Chondrocyte (in vitro differentiated cells): Measurements from ENCODE around the gene MYL3. TPM values are rescaled to one million over a fixed set of nuclear protein-coding genes. Genes with fewer than 3 reads are reported as not detected.

Source experiments
- DNase-seq: peaks from one replicate; pipeline ENCODE4 v3.0.0; 2021; ENCODE audit warnings: mixed read lengths, low spot score
- H3K27ac Mint-ChIP-seq: one replicate; pipeline ENCODE4 v1.8.0; 2021; ENCODE audit warnings: mild to moderate bottlenecking, moderate library complexity, mixed read lengths; ENCODE audit not compliant: unreplicated experiment
- H3K27me3 Mint-ChIP-seq: 2 replicates; pipeline ENCODE4 v1.8.0; 2021; ENCODE audit warnings: low read depth, mixed read lengths
- H3K36me3 Mint-ChIP-seq: 2 replicates; pipeline ENCODE4 v1.8.0; 2021; ENCODE audit warnings: low read depth, mixed read lengths
- H3K4me1 Mint-ChIP-seq: 2 replicates; pipeline ENCODE4 v1.8.0; 2021; ENCODE audit warnings: low read depth, mild to moderate bottlenecking, mixed read lengths
- H3K4me3 Mint-ChIP-seq: one replicate; pipeline ENCODE4 v1.8.0; 2021; ENCODE audit warnings: mild to moderate bottlenecking, moderate library complexity, mixed read lengths; ENCODE audit not compliant: unreplicated experiment
- H3K9me3 Mint-ChIP-seq: 2 replicates; pipeline ENCODE4 v1.8.0; 2021; ENCODE audit warnings: low read depth, mixed read lengths
- CTCF ChIP-seq: fragments of 200-600 bp; sonication (generic); IDR thresholded peaks from 2 replicates; pipeline ENCODE4 v1.5.0; 2021; ENCODE audit warnings: antibody characterized with exemption, mild to moderate bottlenecking, moderate library complexity
- total RNA-seq: library from RNA; stranded (reverse); gene quantifications from 3 replicates; pipeline ENCODE4 v1.2.1, GENCODE V29; 2021

The MYL3 gene
- total RNA-seq, 1 donor from 2014 or later = 0.22 TPM

GRCh38 chr3:46902188-46902631, 39.0 kb upstream of the MYL3 start:
- peak; percentile 75 for DNase-seq
- Mint-ChIP-seq H3K4me1 (peaks cover 6% of the 10 kb centered on the region), H3K27me3 (no peaks in the 10 kb centered on the region), H3K27ac (no peak overlapping the region), H3K36me3 (no peaks in the 10 kb centered on the region), H3K9me3 (no peaks in the 10 kb centered on the region), H3K4me3 (no peak overlapping the region)
- TF ChIP-seq CTCF = no peak

- H3K36me3 Mint-ChIP-seq = no peaks in the 10 kb centered on the region
- no peak overlapping the region for H3K27ac Mint-ChIP-seq
- peak; percentile 65 for DNase-seq
- H3K27me3 Mint-ChIP-seq = no peaks in the 10 kb centered on the region
- H3K9me3 Mint-ChIP-seq = no peaks in the 10 kb centered on the region
- no peak overlapping the region for H3K4me3 Mint-ChIP-seq
- H3K4me1 Mint-ChIP-seq = peaks cover 6% of the 10 kb centered on the region
- no peak for TF ChIP-seq CTCF
Measured at GRCh38 chr3:46901591-46902187, 38.4 kb upstream of the MYL3 start.

- Mint-ChIP-seq H3K36me3 (no peaks in the 10 kb centered on the region), H3K4me3 (no peak overlapping the region), H3K27me3 (no peaks in the 10 kb centered on the region), H3K27ac (no peak overlapping the region), H3K4me1 (peaks cover 6% of the 10 kb centered on the region), H3K9me3 (no peaks in the 10 kb centered on the region)
- DNase-seq = peak; percentile 51
- TF ChIP-seq CTCF = no peak
Measured at GRCh38 chr3:46901061-46901460, 37.8 kb upstream of the MYL3 start.

- H3K4me1 Mint-ChIP-seq = peaks cover 6% of the 10 kb centered on the region
- H3K4me3 Mint-ChIP-seq = no peak overlapping the region
- peak overlapping the region; percentile 51 for H3K27ac Mint-ChIP-seq
- no peaks in the 10 kb centered on the region for H3K27me3 Mint-ChIP-seq
- no peak for TF ChIP-seq CTCF
- no peaks in the 10 kb centered on the region for H3K9me3 Mint-ChIP-seq
- peak; percentile 53 for DNase-seq
- no peaks in the 10 kb centered on the region for H3K36me3 Mint-ChIP-seq
Measured at GRCh38 chr3:46900356-46900755, 37.1 kb upstream of the MYL3 start.

- Mint-ChIP-seq H3K9me3 (no peaks in the 10 kb centered on the region), H3K4me1 (peaks cover 6% of the 10 kb centered on the region), H3K4me3 (no peak overlapping the region), H3K27ac (no peak overlapping the region), H3K27me3 (no peaks in the 10 kb centered on the region), H3K36me3 (no peaks in the 10 kb centered on the region)
- peak; percentile 86 for DNase-seq
- no peak for TF ChIP-seq CTCF
Measured at GRCh38 chr3:46900007-46900292, 36.7 kb upstream of the MYL3 start.
